ENCODE measurements around the gene PNLDC1.
"Not testable (repeated sequence)": the region's sequence is repeated elsewhere in the genome, so short reads cannot be mapped to it uniquely, and the experiment has no call there.

PNLDC1 gene

DNA sequence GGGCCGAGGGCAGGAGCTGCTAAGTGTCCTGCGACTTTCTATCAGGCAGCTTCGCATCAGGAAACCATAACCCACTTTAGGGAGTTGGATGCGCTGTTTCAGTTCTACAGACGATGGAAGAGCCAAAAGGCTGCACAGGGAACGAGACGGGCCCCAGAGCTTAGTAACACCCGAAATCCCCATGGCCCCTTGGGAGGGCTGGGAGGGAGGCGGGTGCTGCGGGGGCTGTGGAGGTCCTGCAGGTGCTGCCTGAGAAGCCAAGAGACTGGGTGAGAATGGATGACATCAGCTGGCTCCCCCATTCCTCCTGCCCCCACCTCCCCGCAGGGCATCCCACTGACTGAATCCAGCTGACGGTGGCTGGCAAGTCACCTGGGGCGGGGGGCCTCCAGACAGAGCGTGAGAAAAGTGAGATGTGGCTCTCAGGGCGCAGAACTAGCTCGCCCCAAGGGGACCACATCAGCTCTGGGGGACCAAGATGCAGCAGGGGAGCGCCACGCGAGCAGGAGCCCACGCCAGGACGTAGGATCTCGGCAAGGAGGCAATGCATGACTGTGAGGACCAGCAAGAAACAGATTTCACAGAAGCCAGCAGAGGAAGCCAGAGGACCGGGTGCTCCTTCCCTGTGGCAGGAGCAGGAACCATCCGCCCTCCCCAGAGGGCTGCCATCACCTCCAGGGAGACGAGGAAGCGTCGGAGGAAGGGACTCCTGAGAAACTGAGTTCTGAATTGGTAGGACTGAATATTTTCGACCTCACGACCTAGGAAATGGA is 36.8 kb downstream of the PNLDC1 start:
- ChIA-PET CTCF (no interaction called here), POLR2A (no interaction called here)
- DNase-seq (ENCODE audit: extremely low spot score), result no peak
- TF ChIP-seq ELF4 (IDR thresholded peaks at IDR 0.05), result no peak
- TF ChIP-seq, protein P1, sequence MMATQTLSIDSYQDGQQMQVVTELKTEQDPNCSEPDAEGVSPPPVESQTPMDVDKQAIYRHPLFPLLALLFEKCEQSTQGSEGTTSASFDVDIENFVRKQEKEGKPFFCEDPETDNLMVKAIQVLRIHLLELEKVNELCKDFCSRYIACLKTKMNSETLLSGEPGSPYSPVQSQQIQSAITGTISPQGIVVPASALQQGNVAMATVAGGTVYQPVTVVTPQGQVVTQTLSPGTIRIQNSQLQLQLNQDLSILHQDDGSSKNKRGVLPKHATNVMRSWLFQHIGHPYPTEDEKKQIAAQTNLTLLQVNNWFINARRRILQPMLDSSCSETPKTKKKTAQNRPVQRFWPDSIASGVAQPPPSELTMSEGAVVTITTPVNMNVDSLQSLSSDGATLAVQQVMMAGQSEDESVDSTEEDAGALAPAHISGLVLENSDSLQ (IDR thresholded peaks at IDR 0.05), result no peak
- no peak for TF ChIP-seq FOXA1 (IDR thresholded peaks at IDR 0.05)
- no peak for TF ChIP-seq HDGF (IDR thresholded peaks at IDR 0.05; ENCODE audit: borderline replicate concordance)
- no peak for TF ChIP-seq CTBP1 (IDR thresholded peaks at IDR 0.05; ENCODE audit: borderline replicate concordance)
- TF ChIP-seq TARDBP (IDR thresholded peaks at IDR 0.05), result no peak
- TF ChIP-seq SUZ12 (IDR thresholded peaks at IDR 0.05), result no peak
- TF ChIP-seq LEF1 (IDR thresholded peaks at IDR 0.05; ENCODE audit: borderline replicate concordance), result no peak
- TF ChIP-seq FOXM1 (IDR thresholded peaks at IDR 0.05; ENCODE audit: borderline replicate concordance), result no peak
- no peak for TF ChIP-seq NFRKB (IDR thresholded peaks at IDR 0.05)
- TF ChIP-seq FOXK2 (IDR thresholded peaks at IDR 0.05), result no peak
- no peak for TF ChIP-seq L3MBTL2 (conservative IDR thresholded peaks at IDR 0.05)
- no peak for TF ChIP-seq ZNF384 (IDR thresholded peaks at IDR 0.05)

DNA sequence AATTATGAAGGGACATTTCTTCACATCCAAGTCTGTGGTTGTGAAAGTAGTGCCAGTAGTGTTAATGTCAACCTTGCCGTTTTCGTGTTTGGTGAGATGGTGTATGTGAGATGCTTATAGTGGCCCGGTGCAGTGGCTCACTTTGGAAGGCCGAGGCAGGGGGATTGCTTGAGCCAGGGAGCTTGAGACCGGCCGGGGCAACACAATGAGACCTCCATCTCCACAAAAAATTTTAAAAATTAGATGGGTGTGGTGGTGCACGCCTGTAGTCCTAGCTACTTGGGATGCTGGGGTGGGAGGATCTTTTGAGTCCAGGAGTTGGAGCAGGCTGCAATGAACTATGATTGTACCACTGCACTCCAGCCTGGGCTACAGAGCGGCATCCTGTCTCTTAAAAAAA is 37.4 kb downstream of the PNLDC1 start:
- ChIA-PET CTCF (no interaction called here), POLR2A (no interaction called here)
- TF ChIP-seq FOXA1 (IDR thresholded peaks at IDR 0.05), result no peak
- no peak for TF ChIP-seq ZNF384 (IDR thresholded peaks at IDR 0.05)
- no peak for TF ChIP-seq NFRKB (IDR thresholded peaks at IDR 0.05)
- no peak for TF ChIP-seq CTBP1 (IDR thresholded peaks at IDR 0.05; ENCODE audit: borderline replicate concordance)
- TF ChIP-seq ARNT (IDR thresholded peaks at IDR 0.05), result no peak
- DNase-seq (ENCODE audit: extremely low spot score), result no peak

DNA sequence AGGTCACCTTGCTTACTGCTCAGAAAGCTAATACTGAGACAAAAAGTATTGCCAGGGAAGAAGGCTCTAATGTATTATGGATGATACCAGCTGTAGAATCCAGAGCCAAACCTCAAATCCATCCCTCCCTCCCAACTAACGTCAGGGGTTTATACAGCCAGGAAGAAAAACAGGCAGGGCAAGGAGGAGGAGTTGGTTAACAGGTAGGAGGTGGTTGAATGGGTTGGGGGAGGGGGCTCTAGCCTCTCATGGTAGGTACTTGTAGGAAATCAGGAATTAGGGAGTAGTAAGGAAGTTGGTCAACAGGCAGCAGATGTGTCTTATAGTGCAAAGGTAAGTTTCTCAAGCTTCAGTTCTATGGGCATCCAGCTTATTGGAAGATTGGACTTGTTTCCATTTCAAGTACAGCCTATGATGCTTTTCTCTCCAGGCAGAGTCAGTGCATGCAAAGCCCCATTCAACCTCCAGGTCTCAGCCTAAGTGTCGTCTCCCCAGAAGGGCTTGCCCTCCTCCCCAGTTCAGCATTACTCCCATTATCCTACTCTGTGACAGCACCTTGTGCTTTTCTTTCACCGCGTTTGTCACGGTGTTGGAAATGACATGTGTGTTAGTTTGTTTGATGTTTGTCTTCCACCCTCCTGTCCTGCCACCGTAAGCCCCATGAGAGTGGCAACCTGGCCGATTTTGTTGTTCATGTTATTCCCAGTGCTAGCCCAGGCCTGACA is 38.1 kb downstream of the PNLDC1 start:
- POLR2A ChIA-PET, result no interaction called here
- CTCF ChIA-PET, result no interaction called here
- no peak for DNase-seq (ENCODE audit: extremely low spot score)
- no peak for TF ChIP-seq ELF4 (IDR thresholded peaks at IDR 0.05)
- no peak for TF ChIP-seq CTBP1 (IDR thresholded peaks at IDR 0.05; ENCODE audit: borderline replicate concordance)
- TF ChIP-seq SUZ12 (IDR thresholded peaks at IDR 0.05), result no peak
- TF ChIP-seq, protein P1 (IDR thresholded peaks at IDR 0.05), result no peak
- TF ChIP-seq BHLHE40 (IDR thresholded peaks at IDR 0.05; ENCODE audit: borderline replicate concordance), result no peak
- TF ChIP-seq FOXK2 (IDR thresholded peaks at IDR 0.05), result no peak
- no peak for TF ChIP-seq L3MBTL2 (conservative IDR thresholded peaks at IDR 0.05)
- no peak for TF ChIP-seq FOXM1 (IDR thresholded peaks at IDR 0.05; ENCODE audit: borderline replicate concordance)
- no peak for TF ChIP-seq NFRKB (IDR thresholded peaks at IDR 0.05)
- no peak for TF ChIP-seq HDGF (IDR thresholded peaks at IDR 0.05; ENCODE audit: borderline replicate concordance)
- no peak for TF ChIP-seq ZNF384 (IDR thresholded peaks at IDR 0.05)
- no peak for TF ChIP-seq ARNT (IDR thresholded peaks at IDR 0.05)
- TF ChIP-seq FOXA1 (IDR thresholded peaks at IDR 0.05), result no peak

DNA sequence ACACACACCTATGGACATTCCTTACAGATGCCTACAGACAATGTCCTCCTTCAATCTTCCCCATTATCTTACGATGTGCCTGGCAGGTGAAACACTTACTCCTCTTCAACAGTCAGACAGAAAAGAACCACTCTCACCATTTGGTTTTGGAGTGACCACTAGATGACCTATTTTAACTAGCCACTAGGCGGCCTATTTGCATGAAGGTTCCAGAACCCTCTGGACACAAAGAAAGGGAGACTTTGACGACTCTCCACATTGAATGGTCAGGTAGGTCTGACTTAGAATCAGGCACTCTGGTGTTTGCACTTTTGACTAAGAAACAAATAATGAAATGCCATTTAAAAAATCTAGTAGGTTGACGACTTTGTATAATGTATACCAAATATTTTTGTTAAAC is 42.0 kb downstream of the PNLDC1 start:
- no peak for DNase-seq (ENCODE audit: extremely low spot score)
- no peak for TF ChIP-seq ELF4 (IDR thresholded peaks at IDR 0.05)
- TF ChIP-seq FOXA1 (IDR thresholded peaks at IDR 0.05), result no peak
- CTCF ChIA-PET, result interaction anchor here (0.6 kb wide), 1 partner anchor 46 kb away, joined by 4 read pairs; no protein-coding TSS in a partner anchor
- POLR2A ChIA-PET, result no interaction called here

DNA sequence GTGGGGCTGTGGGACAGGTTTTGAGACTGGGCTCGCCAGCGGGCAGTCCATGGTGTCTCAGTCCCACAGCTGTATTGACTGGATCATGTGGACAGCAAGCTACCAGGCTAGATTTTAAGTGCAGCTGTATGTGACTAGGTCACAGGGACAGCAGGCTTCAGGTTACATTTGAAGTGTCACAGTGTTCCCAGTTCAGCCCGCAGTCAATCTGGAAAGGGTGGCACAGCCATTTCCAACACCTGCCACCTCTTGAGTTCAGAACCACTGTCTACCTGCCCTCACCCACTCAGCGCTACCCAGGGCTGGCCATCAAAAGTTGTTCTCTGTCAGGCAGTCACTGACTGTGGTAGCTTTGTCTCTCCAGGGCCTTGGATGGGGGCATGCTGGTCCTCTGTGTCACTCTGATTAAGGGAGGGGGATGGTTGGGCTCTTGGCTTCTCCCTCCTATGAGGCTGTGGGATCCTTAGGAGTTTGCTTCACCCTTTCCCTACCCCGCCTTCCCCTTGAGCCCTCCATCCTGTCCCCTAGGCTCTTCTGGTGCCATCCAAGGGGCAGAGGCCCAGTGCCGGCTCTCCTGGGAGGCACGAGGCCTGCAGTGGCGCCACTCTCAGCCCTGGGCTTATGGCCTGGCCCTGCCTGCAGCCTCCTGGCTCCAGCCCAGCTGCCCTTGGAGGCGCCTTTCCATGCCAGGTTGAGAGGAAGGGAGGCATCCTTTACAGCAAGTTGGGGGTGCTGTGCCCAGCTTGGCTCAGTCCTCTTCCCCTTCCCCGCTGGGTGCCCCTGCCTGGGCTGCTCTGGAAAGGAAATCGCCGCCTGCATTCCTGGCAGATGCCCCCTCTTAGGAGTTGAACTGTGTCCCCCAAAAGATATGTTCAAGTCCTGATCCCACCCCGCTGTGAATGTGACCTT is 44.9 kb downstream of the PNLDC1 start:
- POLR2A ChIA-PET, result interaction anchor here (1.3 kb wide), 1 partner anchor 55 kb away, joined by 4 read pairs; the partner anchor contains the start of genes MRPL18 and TCP1
- CTCF ChIA-PET, result no interaction called here
- TF ChIP-seq CTBP1 (IDR thresholded peaks at IDR 0.05; ENCODE audit: borderline replicate concordance) (no peak), TARDBP (IDR thresholded peaks at IDR 0.05) (no peak), ELF4 (IDR thresholded peaks at IDR 0.05) (no peak), FOXA1 (IDR thresholded peaks at IDR 0.05) (no peak), HDGF (IDR thresholded peaks at IDR 0.05; ENCODE audit: borderline replicate concordance) (no peak), ARNT (IDR thresholded peaks at IDR 0.05) (no peak)
- TF ChIP-seq, protein P1 (IDR thresholded peaks at IDR 0.05), result no peak

DNA sequence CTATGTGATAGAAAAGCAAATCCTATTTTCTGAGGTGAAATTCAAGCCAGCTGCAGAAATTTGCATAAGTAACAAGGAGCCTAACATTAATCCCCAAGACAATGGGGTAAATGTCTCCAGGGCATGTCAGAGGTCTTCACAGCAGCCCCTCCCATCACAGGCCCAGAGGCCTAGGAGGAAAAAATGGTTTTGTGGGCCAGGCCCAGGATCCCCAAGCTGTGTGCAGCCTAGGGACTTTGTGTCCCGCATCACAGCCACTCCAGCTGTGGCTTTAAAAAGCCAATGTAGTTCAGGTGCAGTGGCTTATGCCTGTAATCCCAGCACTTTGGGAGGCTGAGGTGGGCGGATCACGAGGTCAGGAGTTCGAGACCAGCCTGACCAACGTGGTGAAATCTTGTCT is 48.5 kb downstream of the PNLDC1 start:
- POLR2A ChIA-PET; CTCF ChIA-PET; DNase-seq (ENCODE audit: extremely low spot score): not testable (repeated sequence)

More for the DNA sequence above, 44.9 kb downstream of the PNLDC1 start:
- DNase-seq (ENCODE audit: extremely low spot score), result no peak

DNA sequence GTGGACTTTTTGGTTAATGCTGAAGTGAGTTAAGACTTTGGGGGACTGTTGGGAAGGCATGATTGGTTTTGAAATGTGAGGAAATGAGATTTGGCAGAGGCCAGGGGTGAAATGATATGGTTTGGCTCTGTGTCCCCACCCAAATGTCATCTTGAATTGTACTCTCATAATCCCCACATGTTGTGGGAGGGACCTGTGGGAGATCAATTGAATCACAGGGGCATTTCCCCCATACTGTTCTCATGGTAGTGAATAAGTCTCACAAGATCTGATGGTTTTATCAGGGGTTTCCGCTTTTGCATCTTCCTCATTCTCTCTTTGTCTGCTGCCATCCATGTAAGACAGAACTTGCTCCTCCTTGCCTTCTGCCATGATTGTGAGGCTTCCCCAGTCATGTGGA is 49.8 kb downstream of the PNLDC1 start:
- POLR2A ChIA-PET; DNase-seq (ENCODE audit: extremely low spot score); CTCF ChIA-PET: not testable (repeated sequence)
